C1 segment of cervical spinal cord (tissue), 14 donors: ENCODE data around the gene TMEM43.
"Not testable (repeated sequence)": the region's sequence is repeated elsewhere in the genome, so short reads cannot be mapped to it uniquely, and the experiment has no call there.

Source experiments
- DNase-seq, 14 donors: peaks; one replicate each; lab custom pipeline; 2025; lab: John Stamatoyannopoulos, UW

Gene TMEM43

GRCh38 chr3:14124615-14125192 lies at the start of gene TMEM43, which contains the start of gene CHCHD4:
TSS of gene TMEM43 (plus strand) at chr3:14125052. CDS start at chr3:14125194, 142 bp downstream.
TSS of gene CHCHD4 (minus strand) at chr3:14124870. CDS start at chr3:14124676, 194 bp downstream.
- peak; percentile 89 to 99 (median 97) for DNase-seq

- DNase-seq: not testable (repeated sequence)
Observed at GRCh38 chr3:14075233-14075632, 49.6 kb upstream of the TMEM43 start.

- DNase-seq: no peak
Observed at GRCh38 chr3:14077310-14077709, 47.5 kb upstream of the TMEM43 start.

- no peak for DNase-seq
Observed at GRCh38 chr3:14082108-14082657, 42.7 kb upstream of the TMEM43 start.

- DNase-seq: not testable (repeated sequence)
Observed at GRCh38 chr3:14087461-14087860, 37.4 kb upstream of the TMEM43 start.

GRCh38 chr3:14091959-14092358 lies 32.9 kb upstream of the TMEM43 start:
- not testable (repeated sequence) for DNase-seq

- no peak for DNase-seq
Observed at GRCh38 chr3:14092464-14092863, 32.4 kb upstream of the TMEM43 start.

GRCh38 chr3:14093831-14094230 lies 31.0 kb upstream of the TMEM43 start:
- DNase-seq: no peak

GRCh38 chr3:14096742-14097141 lies 28.1 kb upstream of the TMEM43 start:
- no peak for DNase-seq

- DNase-seq: no peak
Observed at GRCh38 chr3:14097616-14098391, 27.0 kb upstream of the TMEM43 start.

GRCh38 chr3:14109821-14110220 lies 15.0 kb upstream of the TMEM43 start:
- not testable (repeated sequence) for DNase-seq

- DNase-seq: no peak
Observed at GRCh38 chr3:14110699-14111098, 14.2 kb upstream of the TMEM43 start.

GRCh38 chr3:14113965-14114635 lies 10.8 kb upstream of the TMEM43 start:
- DNase-seq: no peak

- DNase-seq: no peak
Observed at GRCh38 chr3:14117468-14118399, 7.1 kb upstream of the TMEM43 start.

GRCh38 chr3:14118400-14119381 lies 6.2 kb upstream of the TMEM43 start:
- no peak for DNase-seq

- DNase-seq: no peak
Observed at GRCh38 chr3:14119651-14120050, 5.2 kb upstream of the TMEM43 start.

- no peak for DNase-seq
Observed at GRCh38 chr3:14120111-14120920, 4.5 kb upstream of the TMEM43 start.

GRCh38 chr3:14120921-14121448 lies 3.9 kb upstream of the TMEM43 start:
- DNase-seq: not testable (repeated sequence)

- DNase-seq: no peak
Observed at GRCh38 chr3:14121859-14122258, 3.0 kb upstream of the TMEM43 start.
